Right renal pelvis (tissue), 4 donors: Measurements from ENCODE around the gene KMT2A. TPM values are rescaled to one million over a fixed set of nuclear protein-coding genes. Genes with fewer than 3 reads are reported as not detected.
A peak's percentile ranks its signal among the peaks of the same experiment; 100 is the strongest.
"Not testable (repeated sequence)": the region's sequence is repeated elsewhere in the genome, so short reads cannot be mapped to it uniquely, and the experiment has no call there.

Experiments used
- DNase-seq, 4 donors: peaks; one replicate each; pipeline ENCODE4 v3.0.0-alpha.2; 2013; ENCODE audit warnings: low read depth in 4 of 4, low spot score in 3 of 4, missing footprints in 1 of 4
- polyA plus RNA-seq, 4 donors: library from polyadenylated mRNA; unstranded; fragments of 120-200 nt; gene quantifications; one replicate each; pipeline ENCODE4 v1.2.1, GENCODE V29; 2013; ENCODE audit not compliant: insufficient read length in 4 of 4

KMT2A gene
- polyA plus RNA-seq, 4 donors: 34.4 to 41.7 (median 40.2) TPM

DNA sequence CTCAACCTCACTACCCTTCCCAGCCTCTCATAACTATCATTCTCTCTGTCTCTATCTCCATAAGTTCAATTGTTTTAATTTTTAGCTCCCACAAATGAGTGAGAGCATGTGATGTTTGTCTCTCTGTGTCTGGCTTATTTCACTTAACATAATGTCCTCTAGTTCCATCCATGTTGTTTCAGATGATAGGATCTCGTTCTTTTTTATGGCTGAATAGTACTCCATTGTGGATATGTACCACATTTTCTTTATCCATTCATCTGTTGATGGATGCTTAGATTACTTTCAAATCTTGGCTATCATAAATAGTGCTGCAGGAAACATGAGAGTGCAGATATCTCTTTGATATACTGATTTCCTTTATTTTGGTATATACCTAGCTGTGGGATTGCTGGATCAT lies 44.9 kb downstream of the KMT2A start:
- not testable (repeated sequence) for DNase-seq

DNA sequence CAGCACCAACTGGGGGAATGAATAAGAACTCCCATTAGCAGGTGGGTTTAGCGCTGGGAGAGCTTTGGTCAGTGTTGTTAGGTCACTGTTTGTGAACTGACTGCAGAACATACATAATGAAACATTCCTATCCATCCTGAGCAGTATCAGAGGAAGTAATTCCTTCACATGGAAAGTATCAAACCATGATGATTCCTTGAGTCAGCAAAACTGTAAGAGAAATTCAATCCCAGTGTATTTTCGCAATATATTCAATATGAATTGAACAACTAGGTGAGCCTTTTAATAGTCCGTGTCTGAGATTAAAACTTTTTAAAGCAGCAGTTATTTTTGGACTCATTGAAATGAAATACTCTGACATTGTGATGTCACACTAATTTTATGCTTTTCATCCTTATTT lies 48.1 kb downstream of the KMT2A start:
- no peak for DNase-seq

DNA sequence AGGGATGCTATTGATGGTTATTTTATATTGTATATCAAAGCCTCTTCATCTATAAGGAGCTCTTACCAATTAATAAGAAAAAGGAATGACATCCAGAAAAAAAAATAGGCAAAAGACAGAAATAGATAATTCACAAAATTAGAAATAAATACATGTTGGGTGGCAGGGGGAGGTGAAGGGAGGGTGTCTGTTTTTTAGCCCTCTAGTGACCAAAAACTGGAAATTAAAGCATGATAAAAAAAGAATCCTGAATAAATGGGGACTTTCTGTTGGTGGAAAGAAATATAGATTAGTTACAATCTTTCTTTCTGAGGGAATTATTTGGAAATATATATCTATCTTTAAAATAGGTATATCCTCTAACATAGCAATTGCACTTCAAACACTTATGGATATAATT lies 49.0 kb downstream of the KMT2A start:
- no peak for DNase-seq

DNA sequence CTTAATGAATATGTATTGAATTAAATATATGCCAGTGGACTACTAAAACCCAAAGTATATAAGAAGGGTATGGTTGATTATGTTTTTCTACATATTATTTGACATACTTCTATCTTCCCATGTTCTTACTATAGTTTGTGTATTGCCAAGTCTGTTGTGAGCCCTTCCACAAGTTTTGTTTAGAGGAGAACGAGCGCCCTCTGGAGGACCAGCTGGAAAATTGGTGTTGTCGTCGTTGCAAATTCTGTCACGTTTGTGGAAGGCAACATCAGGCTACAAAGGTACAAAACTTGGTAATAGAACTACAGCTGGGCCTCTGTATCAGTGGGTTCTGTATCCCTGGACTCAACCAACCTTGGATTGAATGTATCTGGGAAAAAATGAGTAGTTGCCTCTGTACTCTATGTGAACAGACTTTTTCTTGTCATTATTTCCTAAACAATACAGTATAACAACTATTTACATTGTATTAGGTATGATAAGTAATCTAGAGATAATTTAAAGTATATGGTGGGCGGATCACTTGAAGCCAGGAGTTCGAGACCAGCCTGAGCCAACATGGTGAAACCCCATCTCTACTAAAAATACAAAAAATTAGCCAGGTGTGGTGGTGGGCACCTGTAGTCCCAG lies 52.3 kb downstream of the KMT2A start:
- peak; percentile 59 to 67 (median 62) for DNase-seq

DNA sequence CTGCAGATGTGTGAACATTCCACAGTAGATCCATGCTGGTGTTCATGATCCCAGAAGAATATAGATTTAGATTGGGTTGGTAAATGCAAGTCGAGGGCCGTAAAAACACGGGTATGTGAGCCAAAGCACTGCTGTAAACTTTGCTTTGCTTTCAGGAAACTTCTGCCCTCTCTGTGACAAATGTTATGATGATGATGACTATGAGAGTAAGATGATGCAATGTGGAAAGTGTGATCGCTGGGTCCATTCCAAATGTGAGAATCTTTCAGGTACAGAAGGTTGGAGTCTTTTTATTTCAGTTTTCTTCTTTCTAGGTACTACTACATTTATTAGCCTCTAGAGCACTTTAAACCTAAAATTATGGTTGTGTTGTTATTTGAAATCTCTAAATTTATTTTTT lies 54.7 kb downstream of the KMT2A start:
- no peak for DNase-seq

DNA sequence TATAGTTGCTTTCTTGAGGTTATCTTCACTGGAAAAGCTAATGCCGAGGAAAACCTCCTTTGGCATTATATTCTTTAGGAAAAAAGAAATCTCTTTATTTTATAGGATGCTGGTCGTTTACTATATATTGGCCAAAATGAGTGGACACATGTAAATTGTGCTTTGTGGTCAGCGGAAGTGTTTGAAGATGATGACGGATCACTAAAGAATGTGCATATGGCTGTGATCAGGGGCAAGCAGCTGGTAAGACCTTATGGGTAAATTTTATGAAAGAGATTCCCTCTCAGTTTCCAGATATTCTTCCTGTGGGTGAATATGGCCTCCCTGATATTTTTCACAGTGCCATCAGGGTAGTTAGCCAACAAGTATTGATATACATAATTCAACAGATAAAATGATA lies 61.5 kb downstream of the KMT2A start:
- DNase-seq: no peak

DNA sequence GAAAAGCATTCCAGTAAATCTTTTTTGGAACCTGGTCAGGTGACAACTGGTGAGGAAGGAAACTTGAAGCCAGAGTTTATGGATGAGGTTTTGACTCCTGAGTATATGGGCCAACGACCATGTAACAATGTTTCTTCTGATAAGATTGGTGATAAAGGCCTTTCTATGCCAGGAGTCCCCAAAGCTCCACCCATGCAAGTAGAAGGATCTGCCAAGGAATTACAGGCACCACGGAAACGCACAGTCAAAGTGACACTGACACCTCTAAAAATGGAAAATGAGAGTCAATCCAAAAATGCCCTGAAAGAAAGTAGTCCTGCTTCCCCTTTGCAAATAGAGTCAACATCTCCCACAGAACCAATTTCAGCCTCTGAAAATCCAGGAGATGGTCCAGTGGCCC lies 66.9 kb downstream of the KMT2A start:
- no peak for DNase-seq

DNA sequence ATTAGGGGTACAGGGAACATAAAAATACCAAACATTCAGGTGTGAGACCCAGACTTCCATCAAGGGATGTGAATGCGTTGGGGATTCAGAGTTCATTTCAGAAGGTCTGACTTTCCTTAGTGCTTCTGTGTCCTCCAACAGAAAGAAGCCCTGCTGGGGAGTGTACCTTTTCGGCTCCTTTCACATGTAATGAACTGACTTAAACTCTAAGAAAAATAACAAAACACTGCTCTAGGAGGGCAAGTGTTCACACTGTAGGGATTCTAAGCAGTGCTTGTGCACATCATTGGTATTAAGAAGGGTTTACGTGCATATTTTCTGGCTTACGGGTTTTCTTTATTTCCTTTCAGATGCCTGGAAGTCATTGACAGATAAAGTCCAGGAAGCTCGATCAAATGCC lies 75.3 kb downstream of the KMT2A start:
- DNase-seq: no peak

DNA sequence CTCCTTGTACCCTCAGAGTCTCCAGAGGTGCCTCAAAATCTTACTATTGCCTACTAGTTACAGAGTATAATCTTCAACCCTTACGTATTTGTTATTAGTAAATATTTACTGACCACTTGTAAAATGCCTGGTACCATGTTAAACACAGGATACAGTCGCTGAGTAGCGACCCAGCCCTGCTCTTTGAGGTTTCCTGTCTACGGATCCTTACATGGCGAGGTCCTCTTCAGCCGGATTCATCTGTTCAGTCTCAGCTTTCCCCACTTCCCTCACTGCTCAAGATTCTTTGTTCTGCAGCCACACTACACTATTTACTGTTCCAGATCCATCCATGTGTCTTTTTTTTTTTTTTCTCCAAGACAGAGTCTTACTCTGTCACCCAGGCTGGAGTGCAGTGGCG lies 77.8 kb downstream of the KMT2A start:
- DNase-seq: no peak

DNA sequence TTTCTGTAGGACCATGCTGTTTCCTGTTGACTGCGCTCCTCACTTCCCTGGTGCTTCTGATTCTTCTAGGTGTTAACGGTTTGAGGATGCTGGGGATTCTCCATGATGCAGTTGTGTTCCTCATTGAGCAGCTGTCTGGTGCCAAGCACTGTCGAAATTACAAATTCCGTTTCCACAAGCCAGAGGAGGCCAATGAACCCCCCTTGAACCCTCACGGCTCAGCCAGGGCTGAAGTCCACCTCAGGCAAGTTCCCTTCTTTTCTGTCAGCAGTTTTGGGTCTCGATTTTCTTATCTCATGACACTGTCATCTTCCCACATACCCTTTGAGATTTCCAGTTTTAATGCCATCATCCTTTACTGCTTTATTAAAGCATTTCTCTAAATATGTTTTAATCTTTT lies 83.3 kb downstream of the KMT2A start:
- no peak for DNase-seq

DNA sequence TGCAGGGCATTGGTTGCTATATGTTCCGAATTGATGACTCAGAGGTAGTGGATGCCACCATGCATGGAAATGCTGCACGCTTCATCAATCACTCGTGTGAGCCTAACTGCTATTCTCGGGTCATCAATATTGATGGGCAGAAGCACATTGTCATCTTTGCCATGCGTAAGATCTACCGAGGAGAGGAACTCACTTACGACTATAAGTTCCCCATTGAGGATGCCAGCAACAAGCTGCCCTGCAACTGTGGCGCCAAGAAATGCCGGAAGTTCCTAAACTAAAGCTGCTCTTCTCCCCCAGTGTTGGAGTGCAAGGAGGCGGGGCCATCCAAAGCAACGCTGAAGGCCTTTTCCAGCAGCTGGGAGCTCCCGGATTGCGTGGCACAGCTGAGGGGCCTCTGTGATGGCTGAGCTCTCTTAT lies 85.6 kb downstream of the KMT2A start:
- no peak for DNase-seq

DNA sequence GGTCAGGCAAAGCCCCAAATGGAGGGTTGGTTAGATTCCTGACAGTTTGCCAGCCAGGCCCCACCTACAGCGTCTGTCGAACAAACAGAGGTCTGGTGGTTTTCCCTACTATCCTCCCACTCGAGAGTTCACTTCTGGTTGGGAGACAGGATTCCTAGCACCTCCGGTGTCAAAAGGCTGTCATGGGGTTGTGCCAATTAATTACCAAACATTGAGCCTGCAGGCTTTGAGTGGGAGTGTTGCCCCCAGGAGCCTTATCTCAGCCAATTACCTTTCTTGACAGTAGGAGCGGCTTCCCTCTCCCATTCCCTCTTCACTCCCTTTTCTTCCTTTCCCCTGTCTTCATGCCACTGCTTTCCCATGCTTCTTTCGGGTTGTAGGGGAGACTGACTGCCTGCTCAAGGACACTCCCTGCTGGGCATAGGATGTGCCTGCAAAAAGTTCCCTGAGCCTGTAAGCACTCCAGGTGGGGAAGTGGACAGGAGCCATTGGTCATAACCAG lies 86.3 kb downstream of the KMT2A start:
- DNase-seq: no peak

DNA sequence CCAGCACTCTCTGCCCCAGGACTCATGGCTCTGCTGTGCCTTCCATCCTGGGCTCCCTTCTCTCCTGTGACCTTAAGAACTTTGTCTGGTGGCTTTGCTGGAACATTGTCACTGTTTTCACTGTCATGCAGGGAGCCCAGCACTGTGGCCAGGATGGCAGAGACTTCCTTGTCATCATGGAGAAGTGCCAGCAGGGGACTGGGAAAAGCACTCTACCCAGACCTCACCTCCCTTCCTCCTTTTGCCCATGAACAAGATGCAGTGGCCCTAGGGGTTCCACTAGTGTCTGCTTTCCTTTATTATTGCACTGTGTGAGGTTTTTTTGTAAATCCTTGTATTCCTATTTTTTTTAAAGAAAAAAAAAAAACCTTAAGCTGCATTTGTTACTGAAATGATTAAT lies 88.1 kb downstream of the KMT2A start:
- no peak for DNase-seq

DNA sequence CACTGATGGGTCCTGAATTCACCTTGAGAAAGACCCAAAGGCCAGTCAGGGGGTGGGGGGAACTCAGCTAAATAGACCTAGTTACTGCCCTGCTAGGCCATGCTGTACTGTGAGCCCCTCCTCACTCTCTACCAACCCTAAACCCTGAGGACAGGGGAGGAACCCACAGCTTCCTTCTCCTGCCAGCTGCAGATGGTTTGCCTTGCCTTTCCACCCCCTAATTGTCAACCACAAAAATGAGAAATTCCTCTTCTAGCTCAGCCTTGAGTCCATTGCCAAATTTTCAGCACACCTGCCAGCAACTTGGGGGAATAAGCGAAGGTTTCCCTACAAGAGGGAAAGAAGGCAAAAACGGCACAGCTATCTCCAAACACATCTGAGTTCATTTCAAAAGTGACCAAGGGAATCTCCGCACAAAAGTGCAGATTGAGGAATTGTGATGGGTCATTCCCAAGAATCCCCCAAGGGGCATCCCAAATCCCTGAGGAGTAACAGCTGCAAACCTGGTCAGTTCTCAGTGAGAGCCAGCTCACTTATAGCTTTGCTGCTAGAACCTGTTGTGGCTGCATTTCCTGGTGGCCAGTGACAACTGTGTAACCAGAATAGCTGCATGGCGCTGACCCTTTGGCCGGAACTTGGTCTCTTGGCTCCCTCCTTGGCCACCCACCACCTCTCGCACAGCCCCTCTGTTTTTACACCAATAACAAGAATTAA lies 88.6 kb downstream of the KMT2A start:
- DNase-seq: no peak

DNA sequence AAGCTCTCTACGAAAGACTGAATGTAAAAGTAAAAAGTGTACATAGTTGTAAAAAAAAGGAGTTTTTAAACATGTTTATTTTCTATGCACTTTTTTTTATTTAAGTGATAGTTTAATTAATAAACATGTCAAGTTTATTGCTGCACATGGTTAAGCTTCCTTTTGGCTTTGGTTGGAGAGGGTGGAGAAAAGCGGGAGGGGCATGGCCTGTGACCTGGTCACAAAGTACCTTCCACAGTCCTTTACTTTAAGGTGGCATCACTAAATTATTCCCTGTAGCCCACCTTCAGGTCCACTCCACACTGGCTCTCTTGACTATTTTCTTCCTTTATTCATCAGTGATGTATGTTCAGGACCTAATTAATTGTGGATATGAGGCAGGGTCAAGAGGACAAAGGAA lies 90.4 kb downstream of the KMT2A start:
- DNase-seq: no peak

DNA sequence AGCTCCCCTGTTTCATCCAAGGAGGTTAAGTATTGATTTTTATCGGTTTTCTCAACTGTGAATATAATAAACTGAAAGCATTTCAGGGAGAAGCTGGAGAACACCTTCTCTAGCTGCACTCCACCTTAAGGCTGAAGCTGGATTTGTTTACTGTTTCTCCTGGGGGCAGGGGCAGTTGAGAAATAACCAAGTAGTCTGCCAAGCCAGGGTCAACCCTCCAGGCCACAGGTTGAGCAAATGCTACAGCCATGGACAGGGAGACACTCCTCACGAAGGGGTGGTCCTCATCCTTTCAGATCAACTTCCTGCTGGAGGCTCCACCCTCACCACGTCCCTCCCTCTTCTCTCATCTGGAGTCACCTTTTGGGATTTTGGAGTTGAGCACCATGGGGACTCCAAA lies 90.8 kb downstream of the KMT2A start, which contains the start of gene TTC36:
Gene TTC36, plus strand, starts transcription at position 366 of the 400 bp plus-strand sequence. Its CDS starts 21 bp downstream, at position 387.
- DNase-seq: no peak

DNA sequence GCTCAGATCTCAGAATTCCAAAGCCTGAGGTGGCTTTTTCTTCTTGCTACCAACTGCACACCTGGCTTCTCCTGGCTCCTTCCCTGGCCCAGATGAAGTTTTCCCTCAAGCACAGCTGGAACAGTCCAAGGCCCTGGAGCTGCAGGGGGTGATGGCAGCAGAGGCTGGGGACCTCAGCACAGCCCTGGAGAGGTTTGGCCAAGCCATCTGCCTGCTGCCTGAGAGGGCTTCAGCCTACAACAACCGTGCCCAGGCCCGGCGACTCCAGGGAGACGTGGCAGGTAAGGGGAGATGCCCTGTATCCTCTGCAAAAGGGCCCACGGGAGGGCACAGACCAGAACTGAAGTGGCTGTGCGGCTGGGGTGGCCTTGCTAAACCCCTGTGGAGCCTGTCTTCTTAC lies 92.2 kb downstream of the KMT2A start:
- no peak for DNase-seq

DNA sequence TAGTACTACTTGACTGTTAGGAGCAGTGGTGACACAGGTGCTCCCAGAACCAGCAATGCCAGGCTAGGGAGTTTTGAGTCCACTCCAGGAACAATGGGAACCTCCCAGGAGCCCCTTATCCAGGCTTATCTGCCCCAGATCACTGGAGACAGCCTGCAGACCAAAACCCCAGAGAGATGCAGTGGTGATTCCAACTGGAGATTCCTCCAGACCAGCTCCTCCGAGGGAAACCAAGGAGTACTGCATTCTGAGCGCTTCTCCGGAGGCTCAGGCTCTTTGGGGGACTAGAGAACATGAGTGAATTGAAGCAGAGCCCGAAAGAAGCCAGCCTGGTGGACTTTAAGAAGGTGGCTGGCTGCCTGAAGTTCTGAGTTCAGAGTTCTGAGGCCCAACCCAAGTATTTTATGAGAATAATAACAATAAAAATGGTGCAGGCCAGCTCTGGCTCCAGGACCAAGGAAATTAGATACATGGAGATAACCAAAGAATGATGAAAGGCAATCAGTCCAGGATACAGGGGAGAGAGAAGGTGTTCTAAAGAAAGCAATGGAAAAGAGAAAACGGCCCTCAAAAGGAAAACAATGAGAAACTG lies 93.4 kb downstream of the KMT2A start:
- DNase-seq: no peak

DNA sequence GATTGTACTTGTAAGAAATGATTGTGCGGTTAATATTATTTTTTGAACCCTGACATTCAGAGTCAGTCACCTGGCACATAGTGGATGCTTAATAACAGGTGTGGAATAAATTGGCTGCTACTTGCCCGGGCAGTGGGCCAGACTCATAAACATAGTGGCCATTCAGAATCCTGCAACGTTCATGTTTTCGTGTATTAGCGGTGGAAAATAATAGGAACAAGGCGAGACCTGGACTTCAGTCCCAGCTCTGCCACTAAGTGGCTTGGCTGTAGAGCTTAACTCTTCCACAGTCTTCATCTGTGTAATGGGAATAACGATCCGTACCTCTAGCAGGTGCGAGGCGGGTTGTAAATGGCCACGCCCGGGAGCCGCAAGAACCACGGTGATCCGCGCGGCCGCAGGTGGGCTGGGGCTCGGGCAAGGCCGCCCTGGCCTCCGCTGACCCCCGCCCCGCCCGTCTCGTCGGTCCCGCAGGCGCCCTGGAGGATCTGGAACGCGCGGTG lies 93.9 kb downstream of the KMT2A start:
- DNase-seq: no peak

DNA sequence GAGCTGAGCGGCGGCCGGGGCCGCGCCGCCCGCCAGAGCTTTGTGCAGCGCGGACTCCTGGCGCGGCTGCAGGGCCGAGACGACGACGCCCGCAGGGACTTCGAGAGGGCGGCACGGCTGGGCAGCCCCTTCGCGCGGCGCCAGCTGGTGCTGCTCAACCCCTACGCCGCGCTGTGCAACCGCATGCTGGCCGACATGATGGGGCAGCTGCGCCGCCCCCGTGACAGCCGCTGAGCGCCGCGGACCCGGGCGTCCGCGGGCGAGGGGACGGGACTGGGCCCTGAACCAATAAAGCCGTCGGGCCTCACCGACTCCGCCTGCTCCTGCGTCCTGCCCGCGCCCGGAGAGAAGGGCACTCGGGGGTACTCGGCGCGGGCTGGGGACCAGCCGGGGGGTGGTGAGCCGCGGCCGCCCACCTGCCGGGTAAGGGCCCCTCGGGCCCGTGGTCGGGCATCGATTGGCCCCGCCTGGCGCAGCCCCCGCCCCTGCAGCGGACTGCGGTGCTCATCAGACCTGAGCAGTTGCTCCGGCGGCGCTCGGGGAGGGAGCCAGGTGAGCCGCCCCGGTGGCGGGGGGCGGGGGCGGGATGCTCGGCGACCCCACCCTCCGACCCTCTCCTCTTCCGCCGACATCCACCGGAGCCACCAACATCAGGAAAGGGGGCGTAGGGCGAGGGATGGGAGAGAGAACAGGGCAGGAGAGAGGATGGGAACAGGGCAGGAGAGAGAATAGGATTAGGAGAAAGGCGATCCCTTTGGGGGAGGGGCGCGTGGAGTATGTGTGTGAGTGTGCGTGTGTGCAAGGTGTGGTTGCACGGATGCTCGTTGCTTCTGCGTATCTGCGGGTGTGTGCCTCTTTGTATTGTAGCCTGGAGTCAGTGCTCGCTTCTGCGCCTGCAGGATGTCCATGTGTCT lies 94.6 kb downstream of the KMT2A start, which contains the start of gene TMEM25:
Gene TMEM25, plus strand, starts transcription at position 510 of the 914 bp plus-strand sequence. CDS start 610 bp downstream, outside the sequence.
- DNase-seq: peak; percentile 28 to 60 (median 36)
